ENCODE results near the gene DUSP16. TPM values are rescaled to one million over a fixed set of nuclear protein-coding genes. Genes with fewer than 3 reads are reported as not detected.
"Not testable (repeated sequence)": the region's sequence is repeated elsewhere in the genome, so short reads cannot be mapped to it uniquely, and the experiment has no call there.

The DUSP16 gene
- total and polyA plus RNA-seq, 7 donors: 8.6 to 27.3 (median 13.8) TPM

- 88 to 90% methylated on average over 5 of the region's 5 CpGs for WGBS, 2 donors
- Histone ChIP-seq H3K9me3 (no peaks in the 10 kb centered on the region), H3K27me3 (no peaks in the 10 kb centered on the region), H3K36me3 (no peaks in the 10 kb centered on the region), H3K4me1 (peaks cover 0 to 26% (median 15%) of the 10 kb centered on the region in 4 donors), H3K27ac (no peak overlapping the region), H3K4me3 (no peak overlapping the region)
- DNase-seq: no peak
- intact Hi-C loops (cut with DNase I): no loop called here
- no peak for TF ChIP-seq POLR2A (IDR thresholded peaks at IDR 0.05)
- no peak for TF ChIP-seq POLR2AphosphoS5 (IDR thresholded peaks at IDR 0.05)
- TF ChIP-seq, protein P1, sequence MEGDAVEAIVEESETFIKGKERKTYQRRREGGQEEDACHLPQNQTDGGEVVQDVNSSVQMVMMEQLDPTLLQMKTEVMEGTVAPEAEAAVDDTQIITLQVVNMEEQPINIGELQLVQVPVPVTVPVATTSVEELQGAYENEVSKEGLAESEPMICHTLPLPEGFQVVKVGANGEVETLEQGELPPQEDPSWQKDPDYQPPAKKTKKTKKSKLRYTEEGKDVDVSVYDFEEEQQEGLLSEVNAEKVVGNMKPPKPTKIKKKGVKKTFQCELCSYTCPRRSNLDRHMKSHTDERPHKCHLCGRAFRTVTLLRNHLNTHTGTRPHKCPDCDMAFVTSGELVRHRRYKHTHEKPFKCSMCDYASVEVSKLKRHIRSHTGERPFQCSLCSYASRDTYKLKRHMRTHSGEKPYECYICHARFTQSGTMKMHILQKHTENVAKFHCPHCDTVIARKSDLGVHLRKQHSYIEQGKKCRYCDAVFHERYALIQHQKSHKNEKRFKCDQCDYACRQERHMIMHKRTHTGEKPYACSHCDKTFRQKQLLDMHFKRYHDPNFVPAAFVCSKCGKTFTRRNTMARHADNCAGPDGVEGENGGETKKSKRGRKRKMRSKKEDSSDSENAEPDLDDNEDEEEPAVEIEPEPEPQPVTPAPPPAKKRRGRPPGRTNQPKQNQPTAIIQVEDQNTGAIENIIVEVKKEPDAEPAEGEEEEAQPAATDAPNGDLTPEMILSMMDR (IDR thresholded peaks at IDR 0.05): no peak
- no peak for TF ChIP-seq EP300 (IDR thresholded peaks at IDR 0.05)
These were observed 59.9 kb downstream of the DUSP16 start for GRCh38 chr12:12502815-12503151.

DNA sequence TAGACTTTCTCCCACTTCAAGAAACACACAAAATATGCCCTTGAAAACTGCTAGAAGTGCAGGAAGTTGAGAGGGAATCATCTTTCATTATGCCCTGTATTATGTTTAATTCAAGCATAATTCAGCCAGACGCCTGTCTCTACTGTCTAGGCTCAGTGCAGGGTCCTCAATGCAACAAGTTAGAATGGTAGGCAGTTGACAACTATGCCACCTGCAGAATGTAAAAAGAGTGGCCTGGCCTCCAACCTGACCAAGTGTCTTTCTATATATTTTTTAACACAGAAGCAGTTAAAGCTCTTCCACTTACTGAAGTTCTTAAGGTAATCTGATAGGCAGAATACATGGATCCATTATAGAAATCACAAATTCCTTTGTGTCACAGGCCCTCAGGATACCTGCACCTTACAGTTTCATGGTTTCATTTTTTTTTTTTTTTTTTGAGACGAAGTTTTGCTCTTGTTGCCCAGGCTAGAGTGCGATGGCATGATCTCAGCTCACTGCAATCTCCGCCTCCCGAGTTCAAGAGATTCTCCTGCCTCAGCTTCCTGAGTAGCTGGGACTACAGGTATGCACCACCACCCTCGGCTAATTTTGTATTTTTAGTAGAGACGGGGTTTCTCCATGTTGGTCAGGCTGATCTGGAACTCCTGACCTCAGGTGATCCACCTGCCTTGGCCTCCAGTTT, 60.4 kb downstream of the DUSP16 start:
- H3K36me3 ChIP-seq; DNase-seq; H3K27ac ChIP-seq; H3K4me3 ChIP-seq; H3K27me3 ChIP-seq; H3K9me3 ChIP-seq; intact Hi-C loops (cut with DNase I): not testable (repeated sequence)
- H3K4me1 ChIP-seq: peaks cover 0 to 24% (median 14%) of the 10 kb centered on the region in 4 donors
- 90 to 93% methylated on average over 7 of the region's 7 CpGs for WGBS, 2 donors

GRCh38 chr12:12501121-12501520, 61.5 kb downstream of the DUSP16 start:
- intact Hi-C loops (cut with DNase I): no loop called here
- no peaks in the 10 kb centered on the region for H3K27me3 ChIP-seq
- DNase-seq: no peak
- H3K9me3 ChIP-seq: no peaks in the 10 kb centered on the region
- TF ChIP-seq EP300 (IDR thresholded peaks at IDR 0.05) (no peak), POLR2AphosphoS5 (IDR thresholded peaks at IDR 0.05) (no peak), POLR2A (IDR thresholded peaks at IDR 0.05) (no peak)
- TF ChIP-seq, protein P1 (IDR thresholded peaks at IDR 0.05): no peak
- WGBS, 2 donors: 73 to 77% methylated on average over 3 of the region's 3 CpGs
- H3K36me3 ChIP-seq: no peaks in the 10 kb centered on the region
- no peak overlapping the region for H3K4me3 ChIP-seq
- H3K4me1 ChIP-seq: peaks cover 0 to 13% (median 5%) of the 10 kb centered on the region in 4 donors
- no peak overlapping the region for H3K27ac ChIP-seq

GRCh38 chr12:12499909-12500604, 62.6 kb downstream of the DUSP16 start:
- WGBS, 2 donors: 92 to 94% methylated on average over 5 of the region's 5 CpGs

GRCh38 chr12:12498210-12498609, 64.5 kb downstream of the DUSP16 start:
- H3K9me3 ChIP-seq: no peaks in the 10 kb centered on the region
- no peak overlapping the region for H3K27ac ChIP-seq
- WGBS, 2 donors: 96 to 98% methylated on average over 4 of the region's 4 CpGs
- no peak overlapping the region for H3K4me3 ChIP-seq
- H3K4me1 ChIP-seq: no peaks in the 10 kb centered on the region
- H3K36me3 ChIP-seq: no peaks in the 10 kb centered on the region
- no peak for DNase-seq
- intact Hi-C loops (cut with DNase I): no loop called here
- no peaks in the 10 kb centered on the region for H3K27me3 ChIP-seq
- TF ChIP-seq POLR2AphosphoS5 (IDR thresholded peaks at IDR 0.05) (no peak), EP300 (IDR thresholded peaks at IDR 0.05) (no peak), POLR2A (IDR thresholded peaks at IDR 0.05) (no peak)
- TF ChIP-seq, protein P1 (IDR thresholded peaks at IDR 0.05): no peak

More at GRCh38 chr12:12499909-12500604, 62.6 kb downstream of the DUSP16 start:
- intact Hi-C loops (cut with DNase I): no loop called here
- TF ChIP-seq, protein P1 (IDR thresholded peaks at IDR 0.05): no peak
- Histone ChIP-seq H3K4me1 (peaks cover 0 to 3% (median 0%) of the 10 kb centered on the region in 4 donors), H3K36me3 (no peaks in the 10 kb centered on the region), H3K4me3 (no peak overlapping the region), H3K27ac (no peak overlapping the region), H3K27me3 (no peaks in the 10 kb centered on the region), H3K9me3 (no peaks in the 10 kb centered on the region)
- DNase-seq: no peak

All from sigmoid colon (tissue), 7 donors.